Activated naive CD8-positive, alpha-beta T cell (primary cell): Measurements from ENCODE around the gene IKBKG.
"Not testable (repeated sequence)": the region's sequence is repeated elsewhere in the genome, so short reads cannot be mapped to it uniquely, and the experiment has no call there.

ENCODE experiments used
- H3K27ac Mint-ChIP-seq: one replicate; pipeline ENCODE4 v1.8.0; 2021; ENCODE audit warnings: mixed read lengths
- H3K27me3 Mint-ChIP-seq: one replicate; pipeline ENCODE4 v1.8.0; 2021; ENCODE audit warnings: mixed read lengths
- H3K36me3 Mint-ChIP-seq: one replicate; pipeline ENCODE4 v1.8.0; 2021; ENCODE audit warnings: mixed read lengths
- H3K4me1 Mint-ChIP-seq: one replicate; pipeline ENCODE4 v1.8.0; 2021; ENCODE audit warnings: low read depth, mixed read lengths
- H3K4me3 Mint-ChIP-seq: one replicate; pipeline ENCODE4 v1.8.0; 2021; ENCODE audit warnings: mild to moderate bottlenecking, mixed read lengths
- H3K9me3 Mint-ChIP-seq: one replicate; pipeline ENCODE4 v1.8.0; 2021; ENCODE audit warnings: low read depth, mixed read lengths

Gene IKBKG

DNA sequence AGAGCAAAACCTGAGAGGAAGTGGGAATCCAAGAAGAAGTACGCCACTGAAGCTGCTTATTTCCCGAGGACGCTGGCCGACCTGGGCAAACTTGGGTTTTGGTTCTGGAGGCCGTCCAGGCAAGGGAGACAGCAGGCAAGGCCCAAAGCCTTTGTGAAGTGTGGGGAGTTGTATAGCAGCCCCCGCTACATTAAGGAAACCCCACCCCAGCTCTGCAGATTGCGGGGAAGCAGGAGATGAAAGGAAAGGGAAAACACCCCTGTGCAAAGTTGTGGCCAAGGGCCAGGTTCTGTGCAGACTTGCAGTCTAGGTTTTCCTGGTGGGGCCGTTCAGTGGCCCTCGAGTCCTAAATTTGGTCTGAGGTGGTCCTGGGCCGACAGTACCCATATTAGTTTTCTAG lies 25.6 kb downstream of the IKBKG start:
- H3K4me1 Mint-ChIP-seq, H3K9me3 Mint-ChIP-seq, H3K27me3 Mint-ChIP-seq, H3K4me3 Mint-ChIP-seq, H3K27ac Mint-ChIP-seq, H3K36me3 Mint-ChIP-seq: not testable (repeated sequence)

DNA sequence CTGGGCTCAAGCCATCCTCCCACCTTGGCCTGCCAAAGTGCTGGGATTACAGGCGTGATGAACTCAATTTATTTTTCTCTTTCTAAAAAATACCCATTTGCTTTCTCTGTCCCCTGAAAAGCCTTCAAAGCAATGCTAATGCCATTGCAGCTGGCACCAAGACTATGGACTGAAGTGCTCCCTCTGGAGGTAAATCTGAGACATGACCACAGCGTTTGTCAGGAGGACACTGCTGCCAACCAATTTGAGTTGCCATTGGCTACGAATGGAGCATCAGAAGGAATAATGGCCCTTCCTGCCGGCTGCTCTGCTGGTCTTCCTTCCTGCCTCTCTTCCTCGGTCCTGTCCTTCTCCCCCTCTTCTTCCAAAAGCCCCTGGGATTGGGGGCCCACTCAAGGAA lies 27.7 kb downstream of the IKBKG start:
- not testable (repeated sequence) for H3K4me1 Mint-ChIP-seq, H3K27me3 Mint-ChIP-seq, H3K9me3 Mint-ChIP-seq, H3K36me3 Mint-ChIP-seq, H3K27ac Mint-ChIP-seq, H3K4me3 Mint-ChIP-seq

DNA sequence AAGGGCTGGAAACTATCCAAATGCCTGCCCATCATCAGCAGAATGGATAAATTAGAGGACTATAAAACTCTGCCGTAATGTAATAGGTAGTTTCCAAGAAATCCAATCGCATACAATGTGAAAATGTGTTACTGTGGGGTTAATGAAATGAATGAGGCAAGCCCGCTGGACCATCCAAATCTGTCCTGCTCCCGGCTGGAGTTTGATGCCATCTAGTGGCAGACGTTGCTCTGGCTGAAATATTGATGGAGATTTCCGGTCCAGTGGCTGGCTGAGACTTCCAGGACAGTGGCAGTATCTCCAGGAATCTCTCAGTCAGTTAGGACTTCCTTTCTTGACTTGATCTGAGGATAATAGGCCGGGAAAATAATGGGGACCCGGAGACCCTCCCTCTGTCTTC lies 35.6 kb downstream of the IKBKG start:
- H3K4me1 Mint-ChIP-seq, H3K36me3 Mint-ChIP-seq, H3K27ac Mint-ChIP-seq, H3K9me3 Mint-ChIP-seq, H3K4me3 Mint-ChIP-seq, H3K27me3 Mint-ChIP-seq: not testable (repeated sequence)

DNA sequence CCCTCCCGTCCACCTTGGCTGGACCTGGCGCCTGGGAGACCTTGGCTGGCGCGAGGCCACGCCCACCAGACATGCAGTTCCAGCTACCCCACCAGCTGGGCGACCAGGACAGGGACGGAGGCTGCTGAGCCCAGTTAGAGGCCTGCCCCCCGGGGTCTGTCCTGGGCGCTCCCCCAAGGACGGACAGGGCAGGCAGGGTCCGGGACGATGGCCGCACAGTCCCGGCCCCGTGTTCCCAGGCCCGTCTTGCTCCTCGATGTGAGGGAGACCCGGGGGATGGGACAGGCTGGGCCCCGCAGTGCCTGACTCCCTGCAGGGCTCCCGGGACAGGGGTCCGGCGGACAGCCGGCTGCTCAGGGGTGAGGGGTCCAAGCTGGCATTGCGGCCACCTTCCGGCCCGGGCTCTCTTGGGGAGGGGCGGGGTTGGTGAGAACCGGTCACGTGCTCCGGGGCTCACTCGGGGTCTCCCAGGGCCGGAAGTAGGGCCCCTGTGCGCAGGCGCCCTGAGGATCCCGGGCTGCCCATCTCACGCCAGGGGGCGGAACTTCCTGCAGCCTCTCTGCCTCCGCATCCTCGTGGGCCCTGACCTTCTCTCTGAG lies 37.3 kb downstream of the IKBKG start, which contains the start of gene CTAG1A:
TSS of gene CTAG1A (plus strand) at position 549 of the 599 bp plus-strand sequence. CDS start 74 bp downstream, outside the sequence.
- H3K27me3 Mint-ChIP-seq, H3K4me3 Mint-ChIP-seq, H3K36me3 Mint-ChIP-seq, H3K9me3 Mint-ChIP-seq, H3K4me1 Mint-ChIP-seq, H3K27ac Mint-ChIP-seq: not testable (repeated sequence)

DNA sequence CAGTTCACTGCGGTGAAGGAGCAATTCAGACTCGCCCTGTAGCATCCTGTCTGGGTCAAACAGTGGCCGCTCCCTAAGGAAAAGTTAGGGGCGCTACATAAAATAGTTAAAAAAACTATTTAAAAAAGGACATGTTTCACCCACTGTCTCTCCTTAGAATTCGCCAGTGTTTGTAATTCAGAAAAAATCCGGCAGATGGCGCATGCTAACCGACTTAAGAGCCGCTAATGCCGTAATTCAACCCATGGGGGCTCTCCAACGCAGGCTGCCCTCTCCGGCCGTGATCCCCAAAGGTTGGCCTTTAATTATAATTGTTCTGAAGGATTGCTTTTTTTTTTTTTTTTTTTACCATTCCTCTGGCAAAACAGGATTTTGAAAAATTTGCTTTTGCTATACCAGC lies 43.0 kb downstream of the IKBKG start:
- H3K4me3 Mint-ChIP-seq, H3K36me3 Mint-ChIP-seq, H3K9me3 Mint-ChIP-seq: not testable (repeated sequence)

DNA sequence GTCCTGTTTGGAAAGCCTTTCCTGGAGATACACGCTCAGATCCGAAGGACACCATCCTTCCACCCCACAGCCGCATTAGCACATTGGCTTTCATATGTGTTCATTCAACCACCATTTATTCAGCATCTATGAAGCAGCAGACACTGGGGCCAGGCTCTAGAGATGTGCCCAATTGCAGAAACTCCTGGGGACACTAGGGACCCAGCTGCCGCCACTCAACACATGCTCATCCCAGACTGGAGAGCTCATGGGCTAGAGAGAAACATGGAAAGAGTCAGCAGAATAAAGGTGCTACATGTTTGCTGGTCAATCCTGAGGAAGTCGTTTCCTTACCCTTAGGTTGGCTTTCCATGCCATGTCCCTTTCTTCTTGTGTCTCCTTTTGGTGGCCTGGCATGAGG lies 45.1 kb downstream of the IKBKG start:
- Mint-ChIP-seq H3K27ac (no peak overlapping the region), H3K4me3 (no peak overlapping the region), H3K36me3 (no peaks in the 10 kb centered on the region), H3K27me3 (no peaks in the 10 kb centered on the region), H3K4me1 (peaks cover 5% of the 10 kb centered on the region), H3K9me3 (no peaks in the 10 kb centered on the region)

More for the DNA sequence above, 43.0 kb downstream of the IKBKG start:
- not testable (repeated sequence) for H3K27ac Mint-ChIP-seq, H3K27me3 Mint-ChIP-seq, H3K4me1 Mint-ChIP-seq

DNA sequence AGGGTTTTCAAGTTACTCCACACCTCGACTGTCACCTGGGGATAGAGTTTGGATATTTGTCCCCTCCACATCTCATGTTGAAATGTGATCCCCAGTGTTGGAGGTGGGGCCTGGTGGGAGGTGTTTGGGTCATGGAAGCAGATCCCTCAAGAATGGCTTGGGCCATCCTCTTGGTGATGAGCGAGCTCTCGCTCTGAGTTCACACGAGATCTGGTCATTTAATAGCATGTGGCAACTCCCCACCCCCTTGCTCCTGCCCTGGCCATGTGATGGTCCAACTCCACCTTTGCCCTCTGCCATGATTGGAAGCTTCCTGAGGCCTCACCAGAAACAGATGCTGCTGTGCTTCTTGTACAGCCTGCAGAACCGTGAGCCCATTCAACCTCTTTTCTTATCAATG lies 45.8 kb downstream of the IKBKG start:
- peaks cover 5% of the 10 kb centered on the region for H3K4me1 Mint-ChIP-seq

DNA sequence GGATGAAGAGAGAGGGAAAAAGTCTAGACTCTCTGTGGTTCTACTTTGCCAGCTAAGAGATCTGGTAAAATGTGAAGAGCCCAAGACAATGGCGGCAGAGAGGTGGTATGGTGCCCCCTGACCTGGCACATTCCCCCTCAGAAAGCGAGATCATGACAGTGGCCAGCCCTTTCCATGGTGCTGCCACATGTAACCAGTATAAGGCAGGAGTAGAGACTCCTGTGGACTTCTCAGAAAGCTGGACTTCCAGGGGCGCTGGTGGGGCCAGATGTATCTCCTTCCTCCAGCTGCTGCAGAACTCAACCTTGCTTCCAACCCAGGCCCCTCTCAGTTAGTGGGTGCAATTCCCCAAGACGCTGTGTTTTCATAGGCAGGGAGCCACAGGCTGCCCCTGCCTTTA lies 47.1 kb downstream of the IKBKG start:
- Mint-ChIP-seq H3K9me3 (no peaks in the 10 kb centered on the region), H3K27ac (no peak overlapping the region), H3K4me3 (no peak overlapping the region), H3K4me1 (peaks cover 5% of the 10 kb centered on the region), H3K27me3 (no peaks in the 10 kb centered on the region), H3K36me3 (no peaks in the 10 kb centered on the region)

More for the DNA sequence above, 45.8 kb downstream of the IKBKG start:
- H3K9me3 Mint-ChIP-seq = no peaks in the 10 kb centered on the region
- no peaks in the 10 kb centered on the region for H3K27me3 Mint-ChIP-seq
- no peak overlapping the region for H3K4me3 Mint-ChIP-seq
- no peaks in the 10 kb centered on the region for H3K36me3 Mint-ChIP-seq
- H3K27ac Mint-ChIP-seq = no peak overlapping the region

DNA sequence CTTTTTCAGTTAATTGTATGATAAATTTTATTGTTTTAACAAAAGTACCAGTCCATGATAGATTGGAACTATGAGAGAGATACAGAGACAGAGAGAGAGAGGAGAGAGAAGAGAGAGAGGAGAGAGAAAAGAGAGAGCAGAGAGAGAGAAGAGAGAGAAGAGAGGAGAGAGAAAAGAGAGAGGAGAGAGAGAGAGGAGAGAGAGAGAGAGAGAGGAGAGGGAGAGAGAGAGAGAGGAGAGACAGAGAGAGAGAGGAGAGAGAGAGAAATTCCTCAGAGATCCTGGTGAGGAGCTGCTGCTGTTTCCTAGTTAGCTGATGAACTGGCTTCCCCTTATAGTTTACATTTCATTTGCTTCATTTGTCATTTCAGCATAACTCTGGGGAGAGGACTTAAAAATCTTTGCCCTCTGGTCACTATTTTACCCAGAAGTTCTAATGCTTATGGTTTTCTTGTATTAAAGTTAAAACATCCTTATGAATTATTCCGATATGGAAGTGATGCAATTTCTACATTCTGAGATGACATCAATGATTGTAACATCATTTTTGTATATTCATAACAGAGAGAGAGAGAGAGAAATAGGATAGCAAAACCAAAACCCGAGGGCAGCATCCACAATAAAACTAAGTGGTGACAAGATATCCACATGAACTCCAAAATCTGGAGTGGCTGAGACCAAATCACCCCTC lies 48.3 kb downstream of the IKBKG start:
- no peak overlapping the region for H3K4me3 Mint-ChIP-seq
- H3K4me1 Mint-ChIP-seq = peaks cover 8% of the 10 kb centered on the region
- no peak overlapping the region for H3K27ac Mint-ChIP-seq
- no peaks in the 10 kb centered on the region for H3K36me3 Mint-ChIP-seq
- no peaks in the 10 kb centered on the region for H3K9me3 Mint-ChIP-seq
- H3K27me3 Mint-ChIP-seq = no peaks in the 10 kb centered on the region

DNA sequence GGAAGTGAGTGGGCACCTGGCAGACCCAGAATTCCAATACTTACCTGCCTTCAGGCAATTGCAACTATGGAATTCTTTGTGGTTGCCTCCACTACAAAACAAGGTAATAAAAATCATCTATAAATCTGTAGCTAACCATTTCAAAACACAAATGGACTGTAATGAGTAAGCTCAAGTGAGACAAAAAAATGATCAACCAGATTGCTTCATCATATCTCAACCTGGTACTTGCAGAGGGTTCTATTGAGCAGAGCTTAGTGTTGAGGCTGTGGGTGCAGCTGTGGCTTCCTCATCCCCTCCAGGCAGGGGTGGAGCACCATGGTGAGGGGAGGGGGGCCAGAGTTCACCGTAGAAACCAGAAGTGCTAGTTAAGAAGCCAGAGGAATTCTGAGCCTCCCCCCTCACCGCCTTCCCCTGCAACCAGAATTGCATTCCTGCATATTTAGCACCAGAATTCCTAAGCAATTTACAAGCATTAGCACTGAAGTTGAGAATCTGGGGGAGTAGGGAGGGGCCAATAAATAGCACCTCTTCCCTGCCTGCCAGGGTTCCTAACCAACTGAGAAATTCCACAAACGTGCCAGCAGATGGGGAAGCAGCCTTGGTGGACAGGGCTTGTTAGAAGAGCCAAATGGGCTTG lies 49.0 kb downstream of the IKBKG start:
- no peak overlapping the region for H3K4me3 Mint-ChIP-seq
- H3K9me3 Mint-ChIP-seq = no peaks in the 10 kb centered on the region
- peaks cover 8% of the 10 kb centered on the region for H3K4me1 Mint-ChIP-seq
- H3K27me3 Mint-ChIP-seq = no peaks in the 10 kb centered on the region
- H3K36me3 Mint-ChIP-seq = no peaks in the 10 kb centered on the region
- no peak overlapping the region for H3K27ac Mint-ChIP-seq

DNA sequence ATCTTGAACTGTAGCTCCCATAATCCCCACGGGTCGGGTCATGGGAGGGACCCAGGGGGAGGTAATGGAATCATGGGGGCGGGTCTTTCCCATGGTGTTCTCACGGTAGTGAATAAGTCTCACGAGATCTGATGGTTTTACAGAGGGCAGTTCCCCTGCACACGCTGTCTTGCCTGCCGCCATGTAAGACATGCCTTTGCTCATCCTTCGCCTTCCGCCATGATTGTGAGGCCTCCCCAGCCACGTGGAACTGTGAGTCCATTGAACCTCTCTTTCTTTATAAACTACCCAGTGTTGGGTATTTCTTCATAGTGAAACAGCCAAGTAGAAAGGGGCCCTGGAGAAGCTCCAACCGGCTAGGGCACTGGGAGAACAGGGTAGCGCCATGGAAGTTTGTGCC lies 49.8 kb downstream of the IKBKG start:
- peaks cover 8% of the 10 kb centered on the region for H3K4me1 Mint-ChIP-seq
- no peak overlapping the region for H3K27ac Mint-ChIP-seq
- no peaks in the 10 kb centered on the region for H3K9me3 Mint-ChIP-seq
- no peaks in the 10 kb centered on the region for H3K36me3 Mint-ChIP-seq
- H3K27me3 Mint-ChIP-seq = no peaks in the 10 kb centered on the region
- H3K4me3 Mint-ChIP-seq = no peak overlapping the region

DNA sequence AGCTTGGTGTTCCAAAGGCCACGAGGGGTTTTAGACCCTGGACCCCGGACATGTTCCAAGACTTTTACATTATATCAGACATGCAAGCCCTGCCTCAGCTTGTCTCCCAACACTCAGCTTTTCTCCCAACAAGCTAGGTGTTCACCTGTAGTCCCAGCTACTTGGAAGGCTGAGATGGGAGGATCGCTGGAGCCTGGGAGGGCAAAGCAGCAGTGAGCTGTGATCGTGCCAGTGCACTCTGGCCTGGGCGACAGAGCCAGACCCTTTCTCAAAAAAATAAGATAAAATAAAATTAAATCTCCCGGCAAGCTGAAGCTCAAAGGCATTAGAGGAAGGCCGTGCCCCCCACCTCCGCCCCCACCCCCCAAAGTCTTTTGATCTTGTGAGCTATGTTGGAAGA lies 51.2 kb downstream of the IKBKG start:
- H3K27ac Mint-ChIP-seq = no peak overlapping the region
- no peaks in the 10 kb centered on the region for H3K9me3 Mint-ChIP-seq
- no peaks in the 10 kb centered on the region for H3K36me3 Mint-ChIP-seq
- peaks cover 8% of the 10 kb centered on the region for H3K4me1 Mint-ChIP-seq
- no peaks in the 10 kb centered on the region for H3K27me3 Mint-ChIP-seq
- no peak overlapping the region for H3K4me3 Mint-ChIP-seq

DNA sequence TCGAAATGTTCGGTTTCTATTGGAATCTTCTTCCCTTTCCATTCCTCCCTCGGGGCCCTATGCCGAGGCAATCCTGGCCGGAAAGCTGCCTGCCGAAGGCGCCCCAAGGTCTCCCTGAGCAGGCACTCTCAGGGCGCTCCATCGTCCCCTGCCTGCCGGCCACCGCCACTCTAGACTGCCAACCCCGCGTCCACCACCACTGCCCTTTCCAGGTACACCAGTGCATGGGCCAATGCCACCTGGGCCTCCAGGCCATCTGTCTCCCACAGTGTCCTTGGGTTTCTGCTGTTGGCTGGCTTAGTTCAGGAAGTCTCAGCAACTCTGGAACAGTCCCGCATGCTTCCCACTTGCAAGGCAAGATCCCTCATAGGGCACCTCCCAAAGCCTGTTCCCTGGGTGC lies 52.1 kb downstream of the IKBKG start:
- Mint-ChIP-seq H3K4me3 (no peak overlapping the region), H3K27ac (no peak overlapping the region), H3K4me1 (peaks cover 8% of the 10 kb centered on the region)

DNA sequence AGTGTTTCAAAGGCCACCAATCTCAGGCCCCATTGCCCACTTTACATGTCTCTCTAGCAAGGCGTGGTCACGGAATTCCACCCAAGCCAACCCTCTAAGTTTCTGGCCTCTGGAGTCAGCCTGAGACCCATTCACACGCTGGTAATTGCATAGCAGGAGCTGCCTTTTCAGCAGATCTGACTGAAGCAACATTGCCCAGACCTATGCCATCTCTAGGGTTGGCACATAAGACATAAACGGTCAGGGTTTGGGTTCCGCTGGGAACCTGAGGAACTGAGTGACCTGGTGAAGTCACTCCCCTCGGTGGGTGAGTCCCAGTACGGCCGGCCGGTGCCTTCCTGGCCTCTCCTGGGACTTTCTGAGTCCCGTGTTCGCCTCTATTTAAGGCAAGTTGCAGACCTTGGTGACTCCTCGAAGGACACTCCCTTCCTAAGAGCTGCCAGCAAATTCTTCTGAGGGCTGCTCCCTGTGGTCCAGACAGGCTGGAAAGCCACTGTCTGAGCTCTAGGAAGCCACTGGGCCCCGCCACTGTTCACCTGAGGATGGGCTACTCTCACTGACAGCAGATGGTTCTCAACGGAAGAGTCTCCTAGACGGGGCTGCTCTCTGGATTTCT lies 53.4 kb downstream of the IKBKG start:
- Mint-ChIP-seq H3K36me3 (no peaks in the 10 kb centered on the region), H3K27me3 (no peaks in the 10 kb centered on the region), H3K4me1 (peaks cover 7% of the 10 kb centered on the region), H3K4me3 (no peak overlapping the region), H3K9me3 (no peaks in the 10 kb centered on the region), H3K27ac (no peak overlapping the region)

More for the DNA sequence above, 52.1 kb downstream of the IKBKG start:
- H3K36me3 Mint-ChIP-seq = no peaks in the 10 kb centered on the region
- H3K9me3 Mint-ChIP-seq = no peaks in the 10 kb centered on the region
- no peaks in the 10 kb centered on the region for H3K27me3 Mint-ChIP-seq

DNA sequence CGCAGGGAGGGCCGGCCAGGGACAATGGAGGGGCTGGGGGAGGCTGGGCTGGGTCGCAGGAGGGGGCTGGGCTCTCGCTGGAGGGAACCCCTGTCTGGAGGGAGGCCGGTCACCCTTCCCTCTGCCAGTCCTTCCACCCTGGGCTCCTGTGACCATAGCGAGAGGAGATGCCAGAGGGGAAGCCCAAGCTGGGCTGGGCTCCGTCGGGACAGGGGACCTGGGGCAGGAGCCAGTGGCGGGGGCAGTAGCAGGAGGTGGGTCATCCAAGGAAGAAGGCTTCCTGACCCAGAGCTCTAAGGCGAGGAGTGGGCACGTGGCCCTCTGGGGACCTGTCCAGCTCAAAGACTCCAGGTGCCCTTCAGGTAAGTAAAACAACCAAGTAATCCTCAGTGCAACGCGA lies 54.8 kb downstream of the IKBKG start:
- Mint-ChIP-seq H3K4me1 (peaks cover 10% of the 10 kb centered on the region), H3K9me3 (no peaks in the 10 kb centered on the region), H3K27me3 (no peaks in the 10 kb centered on the region), H3K4me3 (no peak overlapping the region), H3K36me3 (no peaks in the 10 kb centered on the region), H3K27ac (no peak overlapping the region)
